DND-41 (cell line): ENCODE data around the gene ZWINT.

Experiments
- EZH2 ChIP-seq: IDR thresholded peaks from 3 replicates; pipeline ENCODE4 v1.6.1; 2012; ENCODE audit warnings: borderline replicate concordance, low read depth, mild to moderate bottlenecking, moderate library complexity, low read length, inconsistent platforms; ENCODE audit not compliant: severe bottlenecking
- TF ChIP-seq, protein P1 (sequence below): IDR thresholded peaks from 2 replicates; pipeline ENCODE4 v1.5.1; 2012; ENCODE audit warnings: borderline replicate concordance, low read length, moderate library complexity, mild to moderate bottlenecking; ENCODE audit not compliant: poor library complexity, severe bottlenecking; ENCODE audit errors: extremely low read depth

GRCh38 chr10:56341612-56342011 is 19.4 kb downstream of the ZWINT start:
- TF ChIP-seq, protein P1, sequence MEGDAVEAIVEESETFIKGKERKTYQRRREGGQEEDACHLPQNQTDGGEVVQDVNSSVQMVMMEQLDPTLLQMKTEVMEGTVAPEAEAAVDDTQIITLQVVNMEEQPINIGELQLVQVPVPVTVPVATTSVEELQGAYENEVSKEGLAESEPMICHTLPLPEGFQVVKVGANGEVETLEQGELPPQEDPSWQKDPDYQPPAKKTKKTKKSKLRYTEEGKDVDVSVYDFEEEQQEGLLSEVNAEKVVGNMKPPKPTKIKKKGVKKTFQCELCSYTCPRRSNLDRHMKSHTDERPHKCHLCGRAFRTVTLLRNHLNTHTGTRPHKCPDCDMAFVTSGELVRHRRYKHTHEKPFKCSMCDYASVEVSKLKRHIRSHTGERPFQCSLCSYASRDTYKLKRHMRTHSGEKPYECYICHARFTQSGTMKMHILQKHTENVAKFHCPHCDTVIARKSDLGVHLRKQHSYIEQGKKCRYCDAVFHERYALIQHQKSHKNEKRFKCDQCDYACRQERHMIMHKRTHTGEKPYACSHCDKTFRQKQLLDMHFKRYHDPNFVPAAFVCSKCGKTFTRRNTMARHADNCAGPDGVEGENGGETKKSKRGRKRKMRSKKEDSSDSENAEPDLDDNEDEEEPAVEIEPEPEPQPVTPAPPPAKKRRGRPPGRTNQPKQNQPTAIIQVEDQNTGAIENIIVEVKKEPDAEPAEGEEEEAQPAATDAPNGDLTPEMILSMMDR, result no peak
- TF ChIP-seq EZH2, result no peak
